GM12875 (cell line): ENCODE results near the gene PRSS27.

ENCODE experiments used
- H3K4me3 ChIP-seq: one replicate; pipeline ENCODE4 v1.5.1; 2011; ENCODE audit warnings: low read depth, low read length, control low read depth
- TF ChIP-seq, protein P1 (sequence below): IDR thresholded peaks from 2 replicates; pipeline ENCODE4 v1.5.1; 2011; ENCODE audit warnings: low read depth, mild to moderate bottlenecking, control low read depth, inconsistent platforms, low read length, moderate library complexity, borderline replicate concordance; ENCODE audit not compliant: insufficient read depth

The PRSS27 gene

DNA sequence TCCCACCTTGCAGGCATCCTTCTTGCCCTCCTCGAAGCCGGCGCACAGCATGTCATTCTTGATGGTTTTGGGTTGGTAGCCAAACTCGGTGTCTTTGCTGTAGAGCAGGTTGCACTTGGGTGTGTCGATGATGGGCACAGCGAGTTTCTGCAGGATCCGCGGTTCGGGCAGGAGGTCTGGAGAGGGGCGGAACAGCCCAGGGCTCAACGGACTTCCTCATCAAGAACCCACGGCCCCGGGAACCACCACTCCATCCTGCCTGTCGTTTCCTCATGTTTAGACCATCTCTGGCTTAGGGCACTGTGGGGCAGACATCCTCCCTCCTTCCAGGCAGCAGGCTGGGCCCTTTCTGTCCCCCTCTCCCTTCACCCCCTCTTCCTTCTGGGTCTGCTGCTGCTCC, 6.5 kb downstream of the PRSS27 start:
- TF ChIP-seq, protein P1, sequence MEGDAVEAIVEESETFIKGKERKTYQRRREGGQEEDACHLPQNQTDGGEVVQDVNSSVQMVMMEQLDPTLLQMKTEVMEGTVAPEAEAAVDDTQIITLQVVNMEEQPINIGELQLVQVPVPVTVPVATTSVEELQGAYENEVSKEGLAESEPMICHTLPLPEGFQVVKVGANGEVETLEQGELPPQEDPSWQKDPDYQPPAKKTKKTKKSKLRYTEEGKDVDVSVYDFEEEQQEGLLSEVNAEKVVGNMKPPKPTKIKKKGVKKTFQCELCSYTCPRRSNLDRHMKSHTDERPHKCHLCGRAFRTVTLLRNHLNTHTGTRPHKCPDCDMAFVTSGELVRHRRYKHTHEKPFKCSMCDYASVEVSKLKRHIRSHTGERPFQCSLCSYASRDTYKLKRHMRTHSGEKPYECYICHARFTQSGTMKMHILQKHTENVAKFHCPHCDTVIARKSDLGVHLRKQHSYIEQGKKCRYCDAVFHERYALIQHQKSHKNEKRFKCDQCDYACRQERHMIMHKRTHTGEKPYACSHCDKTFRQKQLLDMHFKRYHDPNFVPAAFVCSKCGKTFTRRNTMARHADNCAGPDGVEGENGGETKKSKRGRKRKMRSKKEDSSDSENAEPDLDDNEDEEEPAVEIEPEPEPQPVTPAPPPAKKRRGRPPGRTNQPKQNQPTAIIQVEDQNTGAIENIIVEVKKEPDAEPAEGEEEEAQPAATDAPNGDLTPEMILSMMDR = no peak
- H3K4me3 ChIP-seq = no peak overlapping the region

DNA sequence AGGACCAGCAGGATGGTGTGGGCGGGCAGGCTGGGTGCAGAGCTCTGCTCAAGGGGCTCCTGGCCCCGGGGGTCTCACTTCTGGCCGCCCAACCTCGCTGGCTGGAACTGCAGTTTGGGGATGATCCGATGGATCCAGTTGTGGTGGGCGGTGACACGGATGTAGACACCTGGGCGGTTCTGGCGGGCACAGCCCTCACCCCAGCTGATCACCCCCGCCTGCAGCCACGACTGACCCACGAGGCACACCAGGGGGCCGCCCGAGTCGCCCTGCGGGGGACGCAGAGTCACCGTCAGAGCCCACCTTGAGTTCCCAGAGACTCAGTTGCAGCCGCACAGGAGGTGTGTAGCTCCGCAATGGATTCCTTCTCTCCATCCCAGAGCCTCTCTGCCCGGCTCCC, 7.5 kb downstream of the PRSS27 start:
- TF ChIP-seq, protein P1 = no peak

DNA sequence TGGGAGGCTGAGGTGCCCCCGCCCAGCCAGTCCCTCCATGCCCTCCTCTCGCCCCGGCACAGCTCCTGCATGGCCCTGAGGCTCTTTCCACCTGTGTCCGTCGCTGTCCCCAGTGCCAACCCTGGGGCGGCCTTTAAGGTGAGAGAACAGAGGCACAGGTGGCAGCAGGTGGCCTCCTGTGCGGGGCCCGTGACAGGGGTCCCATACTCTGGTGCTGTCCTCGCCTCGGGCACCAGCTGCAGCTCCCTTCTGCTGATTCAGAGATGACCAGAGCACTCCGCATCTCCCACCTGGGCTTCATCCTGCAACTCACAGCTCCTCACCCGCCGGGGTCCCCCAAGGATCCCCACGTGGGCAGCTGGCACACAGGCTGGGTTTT, 8.0 kb downstream of the PRSS27 start:
- TF ChIP-seq, protein P1 = no peak
- H3K4me3 ChIP-seq = no peak overlapping the region

More for the DNA sequence above, 7.5 kb downstream of the PRSS27 start:
- no peak overlapping the region for H3K4me3 ChIP-seq

DNA sequence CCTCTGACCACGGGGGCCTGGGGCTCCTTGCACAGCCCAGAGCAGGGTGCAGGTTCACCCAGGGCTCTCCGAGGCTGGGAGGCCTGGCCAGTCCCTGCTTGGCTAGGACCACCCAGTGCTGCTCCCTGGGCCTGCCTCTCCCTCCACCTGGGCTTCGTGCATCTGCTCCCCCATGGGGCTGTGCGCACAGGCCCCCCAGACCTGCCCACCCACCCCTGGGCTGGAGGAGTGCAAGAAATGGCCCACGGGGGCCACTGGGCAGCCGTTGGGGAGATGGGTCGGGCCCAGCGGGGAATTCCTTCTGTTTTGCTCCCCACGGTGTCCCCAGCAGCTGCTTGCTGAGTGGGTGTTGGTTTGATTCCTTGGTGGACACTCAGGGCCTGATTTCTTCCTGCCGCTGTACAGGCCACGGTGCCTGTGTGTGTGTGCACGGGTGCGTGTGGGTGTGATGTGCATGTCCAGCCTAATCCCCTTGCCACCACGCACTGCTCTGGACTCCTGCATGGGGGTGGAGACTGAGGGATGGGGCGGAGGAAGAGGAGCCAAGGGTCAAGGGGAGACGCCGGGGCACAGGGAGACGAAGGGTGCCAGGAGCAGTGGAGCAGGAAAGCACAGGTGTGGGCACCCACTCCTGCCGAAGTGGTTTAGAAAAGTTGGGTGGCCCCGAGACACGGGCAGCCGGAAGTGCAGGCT, 8.5 kb downstream of the PRSS27 start:
- TF ChIP-seq, protein P1 = no peak
- H3K4me3 ChIP-seq = no peak overlapping the region

DNA sequence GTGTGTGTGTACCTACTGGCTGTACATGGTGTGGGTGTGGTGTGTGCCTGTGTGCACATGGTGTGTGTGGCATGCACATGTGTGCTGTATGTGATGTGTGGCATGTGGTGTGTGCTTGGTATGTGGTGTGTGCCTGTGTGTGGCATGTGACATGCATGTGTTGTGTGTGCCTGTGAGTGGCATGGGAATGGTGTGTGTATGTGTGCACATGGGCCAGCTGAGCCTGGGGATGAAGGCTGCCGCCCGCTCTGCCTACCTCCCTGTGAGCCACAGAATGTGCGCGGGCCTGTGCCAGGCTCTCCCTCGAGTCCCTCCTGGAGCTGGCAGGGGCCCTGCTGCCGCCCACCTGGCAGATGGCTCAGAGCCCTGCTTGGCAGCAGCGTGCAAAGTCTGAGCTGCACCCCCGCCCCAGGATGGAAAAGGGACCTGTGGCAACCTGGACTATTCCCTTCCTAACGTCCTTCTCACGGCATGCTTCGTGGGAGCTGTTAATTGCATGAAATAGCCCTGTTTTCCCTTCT, 9.3 kb downstream of the PRSS27 start:
- TF ChIP-seq, protein P1 = no peak
- no peak overlapping the region for H3K4me3 ChIP-seq

DNA sequence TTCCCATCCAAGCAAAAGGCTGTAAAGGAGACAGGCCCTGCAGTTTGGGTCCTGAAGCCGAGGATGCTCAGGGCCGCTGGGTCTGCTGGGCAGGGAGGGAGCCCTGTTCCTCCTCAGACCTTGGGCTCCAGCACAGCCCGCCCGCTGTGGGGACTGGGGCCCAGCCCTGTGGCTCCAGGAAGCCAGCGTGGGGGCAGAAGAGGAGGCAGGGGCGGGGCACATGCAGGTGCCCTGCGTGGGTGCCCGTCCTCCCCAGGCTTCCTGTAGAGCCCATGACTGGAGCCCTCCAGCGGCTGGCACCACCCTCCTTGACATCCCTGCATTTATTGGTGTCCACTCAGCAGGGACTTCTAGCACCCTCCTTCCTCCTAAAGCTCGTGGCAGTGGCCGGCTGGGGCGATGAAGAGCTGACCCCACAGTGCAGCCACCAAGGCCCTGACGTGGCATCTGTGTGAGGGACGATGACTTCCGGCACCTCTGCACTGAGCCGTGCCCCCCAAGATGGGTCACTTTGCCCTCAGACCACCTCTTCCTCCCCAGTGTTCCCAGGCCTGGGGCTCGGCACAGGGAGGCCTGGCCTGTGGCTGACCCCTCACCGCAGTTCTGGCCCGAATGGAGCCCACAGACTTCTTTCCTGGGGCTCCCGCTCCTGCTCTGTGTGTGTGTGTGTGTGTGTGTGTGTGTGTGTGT, 9.9 kb downstream of the PRSS27 start:
- TF ChIP-seq, protein P1 = no peak
- H3K4me3 ChIP-seq = no peak overlapping the region

DNA sequence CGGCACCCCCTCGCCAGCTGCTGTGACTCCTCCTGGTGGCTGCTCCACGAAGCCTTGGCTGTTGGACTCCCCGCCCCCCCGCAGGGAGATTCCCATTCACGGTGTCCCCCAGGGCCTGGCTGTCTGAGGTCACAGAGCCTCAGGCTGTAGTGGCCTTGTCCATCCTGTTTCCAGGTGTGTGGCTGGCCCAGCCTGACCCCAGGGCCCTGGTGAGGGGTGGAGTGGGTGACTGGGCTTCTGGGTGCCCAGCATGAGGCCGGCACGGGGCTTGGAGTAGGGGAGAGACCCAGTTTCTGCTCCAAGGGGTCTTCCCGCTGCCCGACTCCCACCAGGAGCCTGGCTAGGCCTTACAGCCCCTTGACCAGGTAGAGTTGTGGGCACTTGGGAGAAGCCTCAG, 10.4 kb downstream of the PRSS27 start:
- TF ChIP-seq, protein P1 = no peak
- H3K4me3 ChIP-seq = no peak overlapping the region
